Measurements from ENCODE around the gene TSPAN11.

The TSPAN11 gene

DNA sequence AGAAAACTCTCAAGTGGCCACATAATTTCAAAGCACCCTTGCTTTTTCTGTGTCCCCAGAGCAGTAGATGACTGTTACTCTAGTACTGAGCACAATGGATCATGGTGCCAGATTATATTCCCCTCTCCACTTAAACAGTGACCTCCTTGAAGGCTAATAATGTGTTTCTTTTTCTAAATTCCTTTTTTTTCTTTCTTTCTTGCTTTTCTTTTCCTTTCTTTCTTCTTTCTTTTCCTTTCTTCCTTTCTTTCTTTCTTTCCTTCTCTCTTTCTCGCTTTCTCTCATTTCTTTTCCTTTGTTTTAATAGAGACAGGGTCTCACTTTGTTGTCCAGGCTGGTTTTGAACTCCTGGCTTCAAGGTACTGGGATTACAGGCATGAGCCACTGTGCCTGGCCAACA is 26.2 kb upstream of the TSPAN11 start:
- no peak for DNase-seq (ENCODE audit: low read depth)
- H3K4me3 ChIP-seq (ENCODE audit: low read length) = no peak overlapping the region
- TF ChIP-seq, protein P1, sequence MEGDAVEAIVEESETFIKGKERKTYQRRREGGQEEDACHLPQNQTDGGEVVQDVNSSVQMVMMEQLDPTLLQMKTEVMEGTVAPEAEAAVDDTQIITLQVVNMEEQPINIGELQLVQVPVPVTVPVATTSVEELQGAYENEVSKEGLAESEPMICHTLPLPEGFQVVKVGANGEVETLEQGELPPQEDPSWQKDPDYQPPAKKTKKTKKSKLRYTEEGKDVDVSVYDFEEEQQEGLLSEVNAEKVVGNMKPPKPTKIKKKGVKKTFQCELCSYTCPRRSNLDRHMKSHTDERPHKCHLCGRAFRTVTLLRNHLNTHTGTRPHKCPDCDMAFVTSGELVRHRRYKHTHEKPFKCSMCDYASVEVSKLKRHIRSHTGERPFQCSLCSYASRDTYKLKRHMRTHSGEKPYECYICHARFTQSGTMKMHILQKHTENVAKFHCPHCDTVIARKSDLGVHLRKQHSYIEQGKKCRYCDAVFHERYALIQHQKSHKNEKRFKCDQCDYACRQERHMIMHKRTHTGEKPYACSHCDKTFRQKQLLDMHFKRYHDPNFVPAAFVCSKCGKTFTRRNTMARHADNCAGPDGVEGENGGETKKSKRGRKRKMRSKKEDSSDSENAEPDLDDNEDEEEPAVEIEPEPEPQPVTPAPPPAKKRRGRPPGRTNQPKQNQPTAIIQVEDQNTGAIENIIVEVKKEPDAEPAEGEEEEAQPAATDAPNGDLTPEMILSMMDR (IDR thresholded peaks at IDR 0.05; ENCODE audit: insufficient read depth, low read depth, low read length, missing control alignments) = no peak

DNA sequence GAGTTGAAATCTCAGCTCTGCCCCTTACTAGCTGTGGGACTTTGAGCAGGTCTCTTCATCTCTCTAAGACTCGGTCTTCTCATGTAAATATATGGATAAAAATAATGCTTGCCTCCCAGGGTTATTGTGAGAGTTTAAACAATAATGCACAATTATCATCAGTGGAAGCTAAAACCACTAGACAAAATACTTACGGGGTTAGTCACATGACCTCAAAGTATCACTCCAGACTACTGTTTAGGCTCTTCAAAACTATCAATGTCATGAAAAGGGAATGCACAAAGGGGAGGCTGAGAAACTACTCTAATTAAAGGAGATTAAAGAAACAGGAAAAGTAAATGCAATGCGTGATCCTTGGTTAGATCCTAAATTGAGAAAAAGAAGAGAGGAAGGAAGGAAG is 24.5 kb upstream of the TSPAN11 start:
- TF ChIP-seq, protein P1 (IDR thresholded peaks at IDR 0.05; ENCODE audit: insufficient read depth, low read depth, low read length, missing control alignments) = no peak

DNA sequence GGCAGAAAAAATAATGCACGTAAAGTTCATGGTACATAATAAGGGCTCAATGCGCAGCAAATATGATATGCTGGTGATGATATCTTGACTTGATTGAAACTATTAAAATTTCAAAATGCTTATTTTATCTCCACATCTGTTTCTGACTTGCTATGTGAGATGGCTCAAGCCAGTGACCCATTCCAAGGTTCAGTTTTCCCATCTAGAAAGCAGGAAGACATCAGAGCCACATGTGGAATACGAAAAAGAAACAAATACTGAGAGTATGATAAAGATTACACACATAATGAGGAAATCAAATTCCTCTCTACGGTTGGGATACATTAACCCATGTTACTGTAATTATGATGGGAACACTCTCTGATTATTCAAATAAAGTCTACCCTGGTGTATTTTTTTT is 24.0 kb upstream of the TSPAN11 start:
- TF ChIP-seq, protein P1 (IDR thresholded peaks at IDR 0.05; ENCODE audit: insufficient read depth, low read depth, low read length, missing control alignments) = no peak
- DNase-seq (ENCODE audit: low read depth) = no peak

More for the DNA sequence above, 24.5 kb upstream of the TSPAN11 start:
- H3K4me3 ChIP-seq (ENCODE audit: low read length) = no peak overlapping the region
- no peak for DNase-seq (ENCODE audit: low read depth)

DNA sequence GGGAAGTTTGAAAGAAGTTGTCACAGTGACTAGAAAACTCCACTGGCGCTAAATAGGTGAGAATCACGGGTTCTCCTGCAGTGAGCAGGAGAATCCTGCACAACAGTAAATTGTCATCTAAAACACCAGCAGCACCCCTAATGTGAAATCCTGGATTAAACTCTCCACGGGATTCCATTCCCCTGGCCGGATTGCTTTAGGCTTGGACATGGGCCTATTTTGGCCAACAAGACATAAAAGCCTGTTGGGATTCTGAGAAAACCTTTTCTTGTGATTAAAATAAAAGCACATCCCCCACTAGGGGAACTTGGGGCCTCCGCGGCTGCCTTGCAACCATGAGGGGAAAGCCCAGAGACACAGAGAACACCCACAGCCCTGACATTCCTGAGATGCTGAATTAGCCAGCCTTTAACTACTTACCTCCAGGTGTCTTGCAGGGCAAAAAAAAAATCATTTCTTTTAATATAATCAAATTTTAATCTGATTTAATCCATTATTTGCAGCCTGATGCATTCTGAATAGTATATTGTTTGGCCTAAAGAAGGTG is 21.0 kb upstream of the TSPAN11 start:
- DNase-seq (ENCODE audit: low read depth) = no peak
- TF ChIP-seq, protein P1 (IDR thresholded peaks at IDR 0.05; ENCODE audit: insufficient read depth, low read depth, low read length, missing control alignments) = no peak
- no peak overlapping the region for H3K4me3 ChIP-seq (ENCODE audit: low read length)

More for the DNA sequence above, 24.0 kb upstream of the TSPAN11 start:
- no peak overlapping the region for H3K4me3 ChIP-seq (ENCODE audit: low read length)

DNA sequence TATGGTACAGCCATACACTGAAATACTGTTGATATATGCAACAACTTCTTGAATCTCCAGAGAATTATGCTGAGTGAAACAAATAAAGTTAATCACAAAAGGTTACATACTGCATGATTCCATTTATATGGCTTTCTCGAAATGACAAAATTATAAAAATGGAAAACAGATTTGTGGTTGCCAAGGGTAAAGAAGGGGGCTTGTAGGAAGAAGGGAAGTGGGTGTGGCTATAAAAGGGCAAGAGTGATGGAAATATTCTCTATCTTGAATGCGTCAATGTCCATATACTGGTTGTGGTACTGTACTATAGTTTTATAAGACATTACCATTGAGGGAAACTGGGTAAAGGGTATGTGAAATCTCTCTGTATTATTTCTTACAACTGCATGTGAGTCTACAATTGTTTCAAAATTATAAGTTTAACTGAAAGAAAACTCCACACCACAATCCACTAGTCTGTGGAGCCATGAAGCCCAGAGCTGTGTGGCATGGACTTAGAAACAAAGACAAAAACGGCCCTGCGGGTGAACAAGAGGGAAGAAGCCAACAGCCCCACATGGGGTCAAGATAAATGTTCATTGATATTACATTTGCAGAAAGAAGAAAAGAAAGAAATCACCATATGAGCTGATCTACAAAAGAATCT is 18.3 kb upstream of the TSPAN11 start:
- no peak overlapping the region for H3K4me3 ChIP-seq (ENCODE audit: low read length)

DNA sequence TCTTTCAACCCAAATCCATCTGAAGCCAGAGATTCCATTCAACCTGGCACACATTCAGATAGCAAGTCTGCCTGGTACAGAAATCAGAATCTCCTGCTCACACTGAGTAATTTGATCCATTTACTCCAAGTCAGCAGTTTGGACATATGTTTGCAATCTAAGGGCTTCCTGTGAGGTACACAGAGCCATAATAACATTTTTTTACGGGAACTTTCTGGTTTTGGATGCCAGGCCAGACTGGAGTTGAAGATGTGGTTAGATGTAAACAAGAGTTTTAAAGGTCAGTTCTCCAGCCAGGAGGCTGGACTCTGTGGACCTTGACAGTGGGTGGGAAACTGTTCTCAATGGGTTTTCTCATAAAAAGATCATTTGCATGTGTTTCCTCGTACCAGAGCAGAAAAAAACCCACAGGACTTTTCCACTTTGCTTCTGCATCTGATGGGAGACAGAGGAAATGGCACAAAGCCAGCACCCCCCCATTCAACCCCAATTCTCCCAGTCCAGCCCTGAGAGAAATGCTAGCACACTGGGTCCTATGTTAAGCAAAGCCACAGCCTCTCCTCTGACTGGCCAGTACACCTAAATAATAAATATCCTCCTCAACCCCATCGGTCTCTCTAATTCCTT is 17.7 kb upstream of the TSPAN11 start:
- TF ChIP-seq, protein P1 (IDR thresholded peaks at IDR 0.05; ENCODE audit: insufficient read depth, low read depth, low read length, missing control alignments) = no peak
- no peak overlapping the region for H3K4me3 ChIP-seq (ENCODE audit: low read length)
- no peak for DNase-seq (ENCODE audit: low read depth)

More for the DNA sequence above, 18.3 kb upstream of the TSPAN11 start:
- DNase-seq (ENCODE audit: low read depth) = no peak
- TF ChIP-seq, protein P1 (IDR thresholded peaks at IDR 0.05; ENCODE audit: insufficient read depth, low read depth, low read length, missing control alignments) = no peak
